NCI-H2196 (cell line): ENCODE measurements around the gene MPC2.

Experiments used
- DNase-seq: peaks from one replicate; lab custom pipeline; 2025; ENCODE audit not compliant: unreplicated experiment; lab: John Stamatoyannopoulos, UW

Gene MPC2

GRCh38 chr1:167936930-167937708, at the start of gene MPC2:
Gene MPC2, minus strand, starts transcription at chr1:167937072. Its CDS starts 1,231 bp downstream, at chr1:167935841.
- peak; percentile 43 for DNase-seq

GRCh38 chr1:167984886-167985489, 48.1 kb upstream of the MPC2 start:
- no peak for DNase-seq

GRCh38 chr1:167983797-167984420, 47.0 kb upstream of the MPC2 start:
- no peak for DNase-seq

GRCh38 chr1:167981933-167982332, 45.1 kb upstream of the MPC2 start:
- DNase-seq = no peak

- DNase-seq = no peak
These were observed 40.4 kb upstream of the MPC2 start for GRCh38 chr1:167977245-167977644.

- no peak for DNase-seq
These were observed 37.8 kb upstream of the MPC2 start for GRCh38 chr1:167974698-167975097.

- no peak for DNase-seq
These were observed 37.0 kb upstream of the MPC2 start for GRCh38 chr1:167973832-167974231.

GRCh38 chr1:167968569-167968968, 31.7 kb upstream of the MPC2 start:
- DNase-seq = no peak

- DNase-seq = no peak
These were observed 29.2 kb upstream of the MPC2 start for GRCh38 chr1:167966050-167966449.

- DNase-seq = no peak
These were observed 27.8 kb upstream of the MPC2 start for GRCh38 chr1:167964646-167965045.

- no peak for DNase-seq
These were observed 20.8 kb upstream of the MPC2 start for GRCh38 chr1:167957710-167958109.

- DNase-seq = no peak
These were observed 19.0 kb upstream of the MPC2 start for GRCh38 chr1:167955915-167956314.

- no peak for DNase-seq
These were observed 13.7 kb upstream of the MPC2 start for GRCh38 chr1:167950569-167950968.

- DNase-seq = no peak
These were observed 12.9 kb upstream of the MPC2 start for GRCh38 chr1:167949785-167950184.

- DNase-seq = no peak
These were observed 10.9 kb upstream of the MPC2 start for GRCh38 chr1:167947733-167948132.

- DNase-seq = no peak
These were observed 6.7 kb upstream of the MPC2 start for GRCh38 chr1:167943541-167943940.

GRCh38 chr1:167940264-167940663, 3.4 kb upstream of the MPC2 start:
- DNase-seq = no peak

- DNase-seq = no peak
These were observed 1.3 kb upstream of the MPC2 start for GRCh38 chr1:167938080-167938636.

GRCh38 chr1:167937709-167938010, 788 bp upstream of the MPC2 start:
- no peak for DNase-seq

- peak; percentile 97 for DNase-seq
These were observed 573 bp downstream of the MPC2 start, which contains the start of gene DCAF6 for GRCh38 chr1:167936068-167936929. Gene DCAF6, plus strand, starts transcription at chr1:167936683. Its CDS starts 229 bp downstream, at chr1:167936912.
